Measurements from ENCODE around the gene TBP.

DNA sequence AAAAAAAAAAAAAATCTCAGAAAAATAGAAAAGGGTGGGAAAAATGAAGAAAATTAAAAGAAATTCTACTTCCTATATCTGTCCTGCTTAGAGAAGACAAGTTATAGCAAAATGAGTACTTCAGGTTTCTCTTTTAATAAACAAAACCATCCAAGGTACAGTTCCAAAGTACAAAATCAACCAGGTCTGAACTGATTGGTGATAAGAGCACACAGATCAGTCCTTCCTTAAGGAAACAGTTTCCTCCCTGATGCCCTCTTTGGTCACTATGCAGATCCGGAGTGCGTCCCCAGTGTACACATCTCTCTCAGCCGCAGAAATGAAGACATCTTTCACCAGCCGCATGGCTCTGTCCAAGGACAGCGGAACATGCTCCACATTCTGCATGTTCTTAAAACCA, 19.2 kb upstream of the TBP start:
- TF ChIP-seq, protein P1, sequence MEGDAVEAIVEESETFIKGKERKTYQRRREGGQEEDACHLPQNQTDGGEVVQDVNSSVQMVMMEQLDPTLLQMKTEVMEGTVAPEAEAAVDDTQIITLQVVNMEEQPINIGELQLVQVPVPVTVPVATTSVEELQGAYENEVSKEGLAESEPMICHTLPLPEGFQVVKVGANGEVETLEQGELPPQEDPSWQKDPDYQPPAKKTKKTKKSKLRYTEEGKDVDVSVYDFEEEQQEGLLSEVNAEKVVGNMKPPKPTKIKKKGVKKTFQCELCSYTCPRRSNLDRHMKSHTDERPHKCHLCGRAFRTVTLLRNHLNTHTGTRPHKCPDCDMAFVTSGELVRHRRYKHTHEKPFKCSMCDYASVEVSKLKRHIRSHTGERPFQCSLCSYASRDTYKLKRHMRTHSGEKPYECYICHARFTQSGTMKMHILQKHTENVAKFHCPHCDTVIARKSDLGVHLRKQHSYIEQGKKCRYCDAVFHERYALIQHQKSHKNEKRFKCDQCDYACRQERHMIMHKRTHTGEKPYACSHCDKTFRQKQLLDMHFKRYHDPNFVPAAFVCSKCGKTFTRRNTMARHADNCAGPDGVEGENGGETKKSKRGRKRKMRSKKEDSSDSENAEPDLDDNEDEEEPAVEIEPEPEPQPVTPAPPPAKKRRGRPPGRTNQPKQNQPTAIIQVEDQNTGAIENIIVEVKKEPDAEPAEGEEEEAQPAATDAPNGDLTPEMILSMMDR (IDR thresholded peaks at IDR 0.05): no peak
- TF ChIP-seq EZH2 (IDR thresholded peaks at IDR 0.05; ENCODE audit: borderline replicate concordance, insufficient read depth, low read depth, low read length, poor library complexity, severe bottlenecking): no peak

Measured in B cell (primary cell).